CD14-positive monocyte (primary cell): Measurements from ENCODE around the gene RRBP1. TPM values are rescaled to one million over a fixed set of nuclear protein-coding genes. Genes with fewer than 3 reads are reported as not detected.

Experiments used
- DNase-seq, 3 donors: peaks; one replicate each; pipeline ENCODE4 v3.0.0-alpha.2; 2011 to 2022
- H2AFZ ChIP-seq: 2 replicates; pipeline ENCODE4 v1.6.0; 2012; ENCODE audit warnings: mild to moderate bottlenecking, low read depth, low read length, inconsistent platforms; ENCODE audit not compliant: insufficient read depth, poor library complexity, severe bottlenecking
- H3K27ac ChIP-seq, 2 donors: 1 replicate in 1 of 2; 2 replicates in 1 of 2; pipeline ENCODE4 v1.5.1; 2012 to 2013; ENCODE audit warnings: low read length in 2 of 2, control low read depth in 1 of 2, inconsistent platforms in 1 of 2, low read depth in 1 of 2, mild to moderate bottlenecking in 1 of 2
- H3K27me3 ChIP-seq, 2 donors: one replicate each; pipeline versions ENCODE4 v1.6.0 to v1.6.1; 2011 to 2013; ENCODE audit warnings: low read length in 2 of 2; ENCODE audit not compliant: control insufficient read depth in 2 of 2, insufficient read depth in 2 of 2
- H3K36me3 ChIP-seq, 2 donors: replicated peaks in 1 of 2; 1 replicate in 1 of 2; 2 replicates in 1 of 2; pipeline versions ENCODE4 v1.5.1 to v1.6.1; 2012 to 2013; ENCODE audit warnings: low read length in 2 of 2, control low read depth in 1 of 2, inconsistent platforms in 1 of 2, mild to moderate bottlenecking in 1 of 2; ENCODE audit not compliant: insufficient read depth in 2 of 2, control insufficient read depth in 1 of 2
- H3K4me1 ChIP-seq, 2 donors: 1 replicate in 1 of 2; 2 replicates in 1 of 2; pipeline versions ENCODE4 v1.5.1 to v1.6.1; 2012 to 2013; ENCODE audit warnings: low read length in 2 of 2, control low read depth in 1 of 2, inconsistent platforms in 1 of 2, mild to moderate bottlenecking in 1 of 2, moderate library complexity in 1 of 2; ENCODE audit not compliant: insufficient read depth in 2 of 2, control insufficient read depth in 1 of 2
- H3K4me2 ChIP-seq: replicated peaks from 2 replicates; pipeline ENCODE3; 2012; ENCODE audit warnings: low read length, moderate library complexity, mild to moderate bottlenecking; ENCODE audit not compliant: poor library complexity, severe bottlenecking; ENCODE audit errors: extremely low read depth
- H3K4me3 ChIP-seq, 3 experiments: fragments of 200-600 bp in 1 of 3; sonication (generic) in 1 of 3; replicated peaks in 1 of 3; 1 replicate in 2 of 3; 2 replicates in 1 of 3; pipeline ENCODE4 v1.5.1; 2011 to 2013; ENCODE audit warnings: low read length in 3 of 3, mild to moderate bottlenecking in 3 of 3, control low read depth in 2 of 3, low read depth in 2 of 3, inconsistent platforms in 1 of 3, moderate library complexity in 1 of 3
- H3K79me2 ChIP-seq: 2 replicates; pipeline ENCODE4 v1.6.0; 2012; ENCODE audit warnings: mild to moderate bottlenecking, control low read depth, inconsistent platforms, low read length, moderate library complexity; ENCODE audit not compliant: insufficient read depth
- H3K9ac ChIP-seq: 2 replicates; pipeline ENCODE4 v1.6.0; 2017; ENCODE audit warnings: low read length, mild to moderate bottlenecking; ENCODE audit not compliant: insufficient read depth, poor library complexity, severe bottlenecking
- H3K9me3 ChIP-seq, 2 donors: replicated peaks in 1 of 2; 1 replicate in 1 of 2; 2 replicates in 1 of 2; pipeline versions ENCODE4 v1.5.1 to v1.6.1; 2012 to 2013; ENCODE audit warnings: low read length in 2 of 2, control low read depth in 1 of 2; ENCODE audit not compliant: control insufficient read depth in 1 of 2, insufficient read depth in 1 of 2
- H4K20me1 ChIP-seq: 2 replicates; pipeline ENCODE4 v1.6.0; 2012; ENCODE audit warnings: mild to moderate bottlenecking, low read length, control low read depth, moderate library complexity; ENCODE audit not compliant: insufficient read depth
- H3K27ac Mint-ChIP-seq, 7 donors: one replicate each; pipeline ENCODE4 v1.8.0; 2020; ENCODE audit warnings: mild to moderate bottlenecking in 7 of 7, mixed read lengths in 7 of 7, moderate library complexity in 6 of 7, inconsistent platforms in 2 of 7
- H3K27me3 Mint-ChIP-seq, 3 donors: one replicate each; pipeline ENCODE4 v1.8.0; 2021 to 2022; ENCODE audit warnings: low read depth in 3 of 3, mild to moderate bottlenecking in 3 of 3, mixed read lengths in 3 of 3, moderate library complexity in 3 of 3, inconsistent platforms in 1 of 3
- H3K36me3 Mint-ChIP-seq, 2 donors: one replicate each; pipeline ENCODE4 v1.8.0; 2020; ENCODE audit warnings: mixed read lengths in 2 of 2, inconsistent platforms in 1 of 2, mild to moderate bottlenecking in 1 of 2
- H3K4me1 Mint-ChIP-seq: one replicate; pipeline ENCODE4 v1.8.0; 2020; ENCODE audit warnings: mild to moderate bottlenecking, mixed read lengths
- H3K4me3 Mint-ChIP-seq, 2 donors: one replicate each; pipeline ENCODE4 v1.8.0; 2020; ENCODE audit warnings: mild to moderate bottlenecking in 2 of 2, mixed read lengths in 2 of 2, moderate library complexity in 1 of 2
- H3K9me3 Mint-ChIP-seq, 7 donors: one replicate each; pipeline ENCODE4 v1.8.0; 2020 to 2022; ENCODE audit warnings: mixed read lengths in 7 of 7, mild to moderate bottlenecking in 6 of 7, moderate library complexity in 6 of 7, inconsistent platforms in 2 of 7
- WGBS: methylation state at CpG from one replicate; pipeline ENCODE4 v1.1.5; 2013; ENCODE audit warnings: missing lambda C conversion rate; ENCODE audit not compliant: insufficient coverage; 5-methylcytosine and 5-hydroxymethylcytosine counted together
- intact Hi-C, 2 donors: fragments of 100-400 bp; cut with micrococcal nuclease; formaldehyde crosslinking; loops; one replicate each; pipeline versions ENCODE4 v1.15.0 to v1.15.1; 2023
- polyA plus RNA-seq, 3 donors: library from polyadenylated mRNA; depleted of rRNA in 1 of 3; unstranded in 2 of 3; stranded (reverse) in 1 of 3; fragments of 300-500 nt in 2 of 3; fragments of >200 nt in 1 of 3; fragmentation: Illumina TruSeq in 2 of 3; gene quantifications; 1 replicate in 2 of 3; 2 replicates in 1 of 3; pipeline ENCODE4 v1.2.3, GENCODE V29; 2012 to 2021
- TF ChIP-seq, protein P1 (sequence below): fragments of 200-600 bp; IDR thresholded peaks from one replicate; pipeline ENCODE4 v1.8.0; 2022; ENCODE audit warnings: antibody characterized with exemption, mild to moderate bottlenecking

RRBP1 gene
- polyA plus RNA-seq, 3 donors: 4.7 to 22.2 (median 7.5) TPM

DNA sequence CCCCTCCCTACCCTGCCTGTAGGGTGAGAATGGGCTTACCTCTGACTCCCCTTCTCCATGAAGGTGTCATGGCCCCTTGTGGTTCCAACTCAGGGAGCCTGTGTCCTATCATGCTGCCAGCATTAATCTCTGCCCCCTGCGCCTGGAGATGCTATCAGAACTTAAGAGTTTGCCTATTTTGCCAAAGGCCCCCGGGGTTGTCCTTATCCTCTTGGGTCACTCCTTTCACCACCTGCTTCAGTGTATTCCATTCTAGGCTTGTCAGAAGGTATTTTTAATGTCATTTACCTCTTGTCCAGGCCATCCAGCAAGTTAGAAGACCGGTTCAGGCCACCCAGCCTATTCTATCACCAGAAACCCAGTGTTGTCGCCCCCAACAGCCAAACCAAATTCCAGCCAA lies 10.5 kb downstream of the RRBP1 start:
- Histone ChIP-seq H3K79me2 (peaks cover 95% of the 10 kb centered on the region), H3K4me3 (peak overlapping the region in 1 of 3 experiments; percentile 23), H3K4me2 (peak overlapping the region; percentile 42), H3K36me3 (peaks cover 5 to 34% of the 10 kb centered on the region in 2 donors), H4K20me1 (peaks cover 38% of the 10 kb centered on the region), H3K27ac (peak overlapping the region; percentile 40 to 56), H3K27me3 (no peaks in the 10 kb centered on the region), H3K9ac (no peak overlapping the region), H3K4me1 (peaks cover 29 to 34% of the 10 kb centered on the region in 2 donors), H2AFZ (no peak overlapping the region), H3K9me3 (no peaks in the 10 kb centered on the region)
- Mint-ChIP-seq H3K27ac (peak overlapping the region; percentile 80 to 92 (median 88)), H3K9me3 (no peaks in the 10 kb centered on the region), H3K36me3 (peaks cover 23 to 54% of the 10 kb centered on the region in 2 donors), H3K27me3 (no peaks in the 10 kb centered on the region), H3K4me1 (peaks cover 61% of the 10 kb centered on the region), H3K4me3 (no peak overlapping the region)
- DNase-seq: no peak
- TF ChIP-seq, protein P1, sequence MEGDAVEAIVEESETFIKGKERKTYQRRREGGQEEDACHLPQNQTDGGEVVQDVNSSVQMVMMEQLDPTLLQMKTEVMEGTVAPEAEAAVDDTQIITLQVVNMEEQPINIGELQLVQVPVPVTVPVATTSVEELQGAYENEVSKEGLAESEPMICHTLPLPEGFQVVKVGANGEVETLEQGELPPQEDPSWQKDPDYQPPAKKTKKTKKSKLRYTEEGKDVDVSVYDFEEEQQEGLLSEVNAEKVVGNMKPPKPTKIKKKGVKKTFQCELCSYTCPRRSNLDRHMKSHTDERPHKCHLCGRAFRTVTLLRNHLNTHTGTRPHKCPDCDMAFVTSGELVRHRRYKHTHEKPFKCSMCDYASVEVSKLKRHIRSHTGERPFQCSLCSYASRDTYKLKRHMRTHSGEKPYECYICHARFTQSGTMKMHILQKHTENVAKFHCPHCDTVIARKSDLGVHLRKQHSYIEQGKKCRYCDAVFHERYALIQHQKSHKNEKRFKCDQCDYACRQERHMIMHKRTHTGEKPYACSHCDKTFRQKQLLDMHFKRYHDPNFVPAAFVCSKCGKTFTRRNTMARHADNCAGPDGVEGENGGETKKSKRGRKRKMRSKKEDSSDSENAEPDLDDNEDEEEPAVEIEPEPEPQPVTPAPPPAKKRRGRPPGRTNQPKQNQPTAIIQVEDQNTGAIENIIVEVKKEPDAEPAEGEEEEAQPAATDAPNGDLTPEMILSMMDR: no peak
- 100% methylated on average over 2 of the region's 4 CpGs for WGBS
- intact Hi-C loops: no loop called here

DNA sequence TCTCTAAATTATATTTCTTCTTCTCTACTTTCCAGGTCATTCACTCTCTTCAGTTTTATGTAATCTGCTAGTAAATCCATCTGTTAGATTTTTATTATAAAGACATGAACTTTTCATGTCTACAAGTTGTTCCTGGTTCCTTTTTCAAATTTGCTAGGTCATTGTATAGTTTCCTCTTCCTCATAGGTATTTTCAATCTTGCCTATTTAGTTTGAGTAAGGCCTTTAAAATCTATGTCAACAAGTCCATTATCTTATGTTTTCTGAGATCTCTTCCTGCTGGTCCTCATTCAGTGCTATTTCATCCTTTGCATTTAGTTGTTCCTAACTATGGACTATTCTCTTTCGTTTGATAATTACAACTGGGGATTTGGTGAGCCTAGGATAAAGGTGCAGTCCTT lies 11.0 kb downstream of the RRBP1 start:
- Mint-ChIP-seq H3K36me3 (peaks cover 17 to 49% of the 10 kb centered on the region in 2 donors), H3K27me3 (no peaks in the 10 kb centered on the region), H3K27ac (peak overlapping the region; percentile 80 to 92 (median 88)), H3K4me3 (peak overlapping the region in 1 of 2 donors; percentile 22), H3K4me1 (peaks cover 57% of the 10 kb centered on the region), H3K9me3 (no peaks in the 10 kb centered on the region)
- H3K27me3 ChIP-seq: no peaks in the 10 kb centered on the region
- H3K9ac ChIP-seq: no peak overlapping the region
- peak overlapping the region in 1 of 3 experiments; percentile 23 for H3K4me3 ChIP-seq
- peak overlapping the region; percentile 40 to 56 for H3K27ac ChIP-seq
- peaks cover 95% of the 10 kb centered on the region for H3K79me2 ChIP-seq
- H2AFZ ChIP-seq: no peak overlapping the region
- peaks cover 30 to 34% of the 10 kb centered on the region in 2 donors for H3K4me1 ChIP-seq
- H3K36me3 ChIP-seq: peaks cover 0 to 29% of the 10 kb centered on the region in 2 donors
- WGBS: no CpG with 5 or more reads among the region's 1 CpG
- DNase-seq: peak; percentile 21 to 46 (median 31)
- TF ChIP-seq, protein P1: no peak
- H3K9me3 ChIP-seq: no peaks in the 10 kb centered on the region
- peaks cover 32% of the 10 kb centered on the region for H4K20me1 ChIP-seq
- peak overlapping the region; percentile 42 for H3K4me2 ChIP-seq
- intact Hi-C loops: no loop called here
